Measurements from ENCODE around the gene ARRB1.

- TF ChIP-seq POLR2A (IDR thresholded peaks at IDR 0.05) (no peak), CTCF (IDR thresholded peaks at IDR 0.05) (no peak)
Measured at GRCh38 chr11:75291741-75292140, 59.7 kb downstream of the ARRB1 start.
